Activated CD4-positive, CD25-positive, alpha-beta regulatory T cell treated with anti-CD3 and anti-CD28 coated beads, Interleukin-2, amount 50 U/mL, for 72 hours (primary cell): ENCODE measurements around the gene NFIA.

ENCODE experiments used
- DNase-seq: peaks from one replicate; pipeline ENCODE4 v3.0.0; 2021

Gene NFIA

DNA sequence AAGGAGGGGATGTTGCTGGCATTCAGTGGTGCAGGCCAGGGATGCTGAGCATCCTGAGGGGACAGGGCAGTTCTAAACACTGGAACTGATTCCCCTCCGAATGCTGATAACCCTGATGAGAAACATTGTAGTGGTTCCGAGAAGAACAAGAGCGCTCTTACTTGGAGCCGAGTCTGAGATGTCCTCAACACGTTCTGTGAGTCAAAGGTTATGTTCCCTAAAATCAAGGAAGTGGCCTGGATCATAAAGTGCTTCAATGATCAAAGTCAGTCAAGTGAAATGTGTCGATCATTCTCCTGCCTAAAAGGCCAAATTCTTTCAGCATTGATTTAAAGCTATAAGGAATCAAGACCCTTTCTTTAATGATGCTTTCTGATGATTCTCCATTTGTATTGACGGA is 234.1 kb downstream of the NFIA start:
- no peak for DNase-seq

- DNase-seq = no peak
Observed at GRCh38 chr1:61318319-61319125, 236.2 kb downstream of the NFIA start.

DNA sequence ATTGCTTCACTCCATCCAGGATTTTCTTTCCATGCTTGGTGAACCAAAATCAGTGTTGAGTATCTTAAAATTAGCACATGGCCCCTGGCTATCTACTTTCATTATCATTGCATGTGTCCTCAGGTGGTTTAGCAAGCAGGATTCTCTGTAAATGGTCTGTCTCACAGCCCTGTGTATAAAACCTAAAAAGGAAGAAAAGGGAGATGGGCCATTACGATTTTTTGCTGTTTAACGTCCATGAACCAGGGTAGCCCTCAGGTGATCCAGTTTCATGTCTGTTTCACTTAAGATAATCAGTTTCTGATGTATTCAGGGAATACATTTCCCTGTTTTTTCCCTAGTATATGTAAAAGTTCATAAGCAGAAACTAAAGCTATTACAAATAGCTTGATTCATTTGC is 238.2 kb downstream of the NFIA start:
- no peak for DNase-seq

DNA sequence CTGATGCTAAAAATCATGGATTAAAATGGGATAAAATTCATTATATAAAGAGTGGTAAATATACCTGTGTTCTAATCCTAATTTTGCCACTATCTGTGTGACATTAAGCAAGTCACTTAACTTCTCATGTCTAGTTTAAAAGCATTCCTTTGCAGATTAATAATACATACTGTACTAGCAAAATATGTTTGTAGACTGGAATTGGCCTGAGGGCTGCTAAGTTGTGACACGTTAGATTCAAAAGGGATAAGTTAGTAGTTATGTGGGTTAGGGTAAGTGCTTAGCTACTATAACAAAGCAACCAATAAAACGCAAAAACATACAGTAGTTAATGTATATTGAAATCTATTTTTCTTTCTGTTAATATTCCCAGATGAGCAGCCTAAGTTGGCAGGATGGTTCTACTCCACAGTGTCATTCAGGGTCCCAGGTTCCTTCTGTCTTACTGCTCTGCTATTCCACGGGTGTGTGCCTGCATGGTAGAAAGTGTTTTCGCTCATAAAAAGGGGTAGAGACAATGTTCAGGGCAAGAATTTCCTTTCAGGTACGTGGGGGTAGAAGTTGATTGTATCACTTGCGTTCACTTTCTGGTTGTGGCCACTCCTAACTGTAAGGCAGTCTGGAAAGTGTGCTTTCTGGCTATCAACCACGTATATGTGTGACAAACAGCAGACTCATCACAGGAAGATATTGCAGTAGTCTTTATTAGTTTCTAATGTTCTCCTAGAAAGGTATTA is 239.8 kb downstream of the NFIA start:
- DNase-seq = no peak

DNA sequence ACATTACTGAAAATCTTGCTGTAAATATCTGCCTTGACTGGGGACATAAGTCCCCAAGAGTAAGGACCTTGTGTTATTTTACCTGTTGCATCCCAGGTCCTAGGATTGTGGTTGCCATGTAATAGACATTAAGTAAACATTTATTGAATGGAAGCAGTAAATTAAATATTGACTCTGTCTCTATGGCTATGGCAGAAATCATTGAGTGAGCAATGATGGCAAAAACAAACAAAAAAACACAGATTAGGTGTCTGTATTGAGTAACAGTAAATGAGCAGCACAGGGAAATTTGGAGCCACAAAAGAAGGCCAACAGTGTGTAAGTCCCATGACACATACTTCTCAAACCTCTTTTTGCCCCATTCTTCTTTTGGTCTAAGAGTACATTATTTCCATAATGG is 240.4 kb downstream of the NFIA start:
- DNase-seq = no peak

DNA sequence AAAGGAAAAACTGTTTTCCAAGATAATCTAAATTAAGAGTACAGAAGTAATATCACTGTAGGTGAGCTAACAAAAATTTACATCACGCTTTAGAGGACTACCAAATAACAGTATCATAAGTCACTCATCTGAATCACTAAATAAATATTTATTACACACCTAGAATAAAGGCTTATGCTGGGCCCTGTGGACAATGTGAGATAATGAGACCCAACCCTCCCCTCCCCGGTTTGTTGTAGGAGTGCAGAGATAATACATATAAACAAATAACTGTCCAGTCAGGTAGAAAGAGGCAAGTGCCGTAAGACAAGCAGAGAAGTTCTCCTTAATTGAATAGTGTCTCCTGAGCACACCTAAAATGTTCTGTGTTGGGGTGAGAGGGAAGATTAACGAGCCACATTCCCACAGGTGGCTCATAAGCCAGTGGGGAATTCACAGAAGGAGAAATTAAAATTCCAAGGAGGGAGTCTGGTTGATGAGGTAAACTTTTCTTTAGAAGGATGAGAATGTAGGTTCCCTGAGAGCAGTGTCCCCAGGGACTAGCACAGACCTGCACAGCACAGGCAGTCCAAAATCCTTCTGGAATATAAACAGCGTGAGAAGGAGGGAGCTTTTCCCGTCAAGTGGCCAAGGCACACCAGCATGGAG is 241.4 kb downstream of the NFIA start:
- DNase-seq = no peak

DNA sequence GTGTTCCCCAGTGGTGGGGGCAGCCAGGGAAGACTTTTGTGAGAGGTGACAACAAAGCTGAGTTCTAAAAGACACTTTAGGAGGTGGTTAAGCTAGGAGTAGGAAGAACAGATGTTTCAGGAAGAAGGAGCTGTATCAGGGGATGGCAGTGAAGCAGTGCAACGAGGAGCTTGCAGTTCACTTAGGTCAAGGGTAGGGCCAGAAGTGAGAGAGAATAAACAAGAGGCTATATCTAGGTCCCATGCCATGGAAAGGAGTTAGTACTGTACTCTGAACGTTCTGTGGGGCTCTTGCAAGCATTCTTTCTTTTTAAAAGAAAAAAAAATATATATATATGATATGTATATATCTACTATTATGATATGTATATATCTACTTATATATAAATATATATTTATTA is 244.4 kb downstream of the NFIA start:
- DNase-seq = no peak

- no peak for DNase-seq
Observed at GRCh38 chr1:61327436-61327835, 245.1 kb downstream of the NFIA start.

DNA sequence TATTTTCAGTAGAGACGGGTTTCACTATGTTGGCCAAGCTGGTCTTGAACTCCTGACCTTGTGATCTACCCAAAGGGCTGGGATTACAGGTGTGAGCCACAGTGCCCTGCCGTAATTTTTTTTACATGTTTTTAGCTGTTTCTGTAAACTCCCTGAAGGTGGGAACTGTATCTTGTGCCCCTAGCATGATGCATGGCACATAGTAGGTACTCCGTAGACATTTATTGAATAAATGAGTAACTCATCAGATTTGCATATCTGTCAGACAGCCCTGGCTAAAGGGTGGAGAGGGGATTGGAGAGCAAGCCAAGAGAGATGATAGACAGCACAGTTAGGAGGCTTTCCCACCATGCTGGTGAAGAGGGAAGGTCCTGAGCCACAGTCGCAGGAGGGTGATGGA is 247.2 kb downstream of the NFIA start:
- DNase-seq = no peak

GRCh38 chr1:61330018-61330417 is 247.7 kb downstream of the NFIA start:
- no peak for DNase-seq

GRCh38 chr1:61330571-61330970 is 248.2 kb downstream of the NFIA start:
- no peak for DNase-seq

GRCh38 chr1:61332196-61332753 is 249.9 kb downstream of the NFIA start:
- no peak for DNase-seq

GRCh38 chr1:61332796-61333195 is 250.4 kb downstream of the NFIA start:
- DNase-seq = no peak

DNA sequence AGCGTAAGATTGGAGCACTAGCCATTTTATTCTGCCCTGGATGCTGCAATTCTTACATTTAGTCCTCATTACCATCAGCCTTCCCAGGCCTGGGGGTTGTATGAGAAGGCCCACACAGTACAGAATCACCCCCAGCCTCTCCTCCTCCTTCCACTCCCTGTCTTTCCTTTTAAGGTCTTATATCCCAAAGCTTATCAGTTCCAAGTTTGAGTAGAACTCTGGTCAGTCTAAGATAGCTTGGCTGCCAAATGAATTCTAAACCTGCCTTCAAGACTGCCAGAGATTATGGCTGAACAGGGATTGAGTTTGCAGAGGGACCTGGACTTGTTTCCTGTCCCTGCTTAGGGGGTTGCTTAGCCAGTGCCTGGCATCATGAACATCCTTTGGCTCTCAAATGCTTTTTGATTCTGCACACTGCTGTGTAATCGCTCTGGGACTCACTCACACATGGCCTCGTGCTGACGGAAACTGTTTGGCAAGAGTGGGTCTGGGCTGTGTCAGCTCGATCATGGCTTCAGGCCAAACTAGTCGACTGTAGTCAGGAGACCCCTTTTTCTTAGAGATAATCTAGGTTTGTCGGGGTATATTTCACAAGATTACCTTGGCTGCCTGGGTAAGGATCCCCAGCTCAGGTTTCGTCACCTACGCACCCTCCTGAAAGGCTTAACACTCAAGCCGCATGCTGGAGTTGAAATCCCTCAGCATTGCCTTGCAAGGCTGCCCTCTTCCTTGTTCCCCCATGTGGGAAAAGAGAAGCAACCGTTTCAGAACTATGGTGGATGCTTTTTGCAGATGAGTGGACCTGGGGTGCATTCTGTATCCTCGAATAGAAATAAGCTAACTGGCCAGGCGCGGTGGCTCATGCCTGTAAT is 252.6 kb downstream of the NFIA start:
- no peak for DNase-seq

GRCh38 chr1:61337037-61337436 is 254.7 kb downstream of the NFIA start:
- DNase-seq = no peak

- DNase-seq = no peak
Observed at GRCh38 chr1:61337441-61337951, 255.1 kb downstream of the NFIA start.

DNA sequence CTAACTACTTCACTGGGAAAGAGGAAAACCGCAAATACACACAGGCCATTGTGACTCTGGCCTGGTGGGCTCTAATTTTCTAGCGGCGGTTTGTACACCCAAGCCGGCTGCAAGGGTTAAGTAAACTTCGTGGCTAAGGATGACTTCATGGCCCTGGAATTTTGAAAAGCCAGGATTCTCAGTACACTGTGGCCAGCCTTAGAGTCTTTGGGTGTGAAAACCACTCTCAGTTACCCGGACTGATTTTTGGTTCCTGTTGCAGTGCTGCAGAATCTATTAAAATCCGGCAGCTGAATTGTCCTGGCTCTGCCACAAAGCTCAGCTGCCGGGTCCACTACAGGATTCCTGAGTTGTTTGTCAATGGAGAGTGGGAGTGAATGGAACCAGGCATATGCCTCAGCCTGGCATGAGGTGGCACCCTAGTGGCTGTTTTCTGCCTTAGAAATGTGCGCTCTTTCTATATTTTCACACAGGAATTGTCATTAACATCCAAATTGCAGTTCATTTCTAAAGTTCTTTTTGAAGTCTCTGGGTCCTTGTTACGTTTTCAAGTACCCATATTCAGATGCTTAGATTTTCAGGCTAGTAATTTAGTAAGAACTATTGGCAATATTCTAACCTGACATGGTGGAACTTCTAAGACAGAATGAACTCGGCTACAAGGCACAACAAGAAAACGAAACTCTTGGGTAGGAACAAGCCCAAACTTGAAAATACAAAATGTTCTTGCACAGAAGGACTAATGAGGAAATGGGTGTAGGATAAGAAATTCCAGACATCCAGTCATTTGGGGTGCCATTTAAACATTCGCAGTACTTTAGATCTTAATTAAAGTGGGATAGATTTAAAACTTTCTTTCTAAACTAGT is 255.9 kb downstream of the NFIA start:
- no peak for DNase-seq

DNA sequence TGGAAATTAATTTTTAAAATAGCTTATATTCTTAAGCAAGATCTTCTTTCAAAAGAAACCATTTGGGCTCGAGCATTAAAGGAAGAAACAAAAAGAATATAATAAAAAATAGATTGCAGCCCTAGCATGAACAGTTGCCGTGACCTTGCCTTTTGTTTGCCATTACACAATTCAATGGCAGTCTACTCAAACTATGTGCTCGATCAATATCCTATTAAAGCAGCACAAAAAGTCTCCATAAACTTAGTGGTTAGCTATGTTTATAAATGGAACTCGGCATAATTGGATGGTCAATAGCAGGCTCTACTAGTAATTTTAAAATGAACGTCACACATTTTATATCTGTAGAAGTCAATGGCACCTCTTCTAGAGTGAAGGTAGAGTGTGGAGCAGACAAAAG is 256.5 kb downstream of the NFIA start:
- DNase-seq = no peak

GRCh38 chr1:61341426-61341825 is 259.1 kb downstream of the NFIA start:
- DNase-seq = no peak

DNA sequence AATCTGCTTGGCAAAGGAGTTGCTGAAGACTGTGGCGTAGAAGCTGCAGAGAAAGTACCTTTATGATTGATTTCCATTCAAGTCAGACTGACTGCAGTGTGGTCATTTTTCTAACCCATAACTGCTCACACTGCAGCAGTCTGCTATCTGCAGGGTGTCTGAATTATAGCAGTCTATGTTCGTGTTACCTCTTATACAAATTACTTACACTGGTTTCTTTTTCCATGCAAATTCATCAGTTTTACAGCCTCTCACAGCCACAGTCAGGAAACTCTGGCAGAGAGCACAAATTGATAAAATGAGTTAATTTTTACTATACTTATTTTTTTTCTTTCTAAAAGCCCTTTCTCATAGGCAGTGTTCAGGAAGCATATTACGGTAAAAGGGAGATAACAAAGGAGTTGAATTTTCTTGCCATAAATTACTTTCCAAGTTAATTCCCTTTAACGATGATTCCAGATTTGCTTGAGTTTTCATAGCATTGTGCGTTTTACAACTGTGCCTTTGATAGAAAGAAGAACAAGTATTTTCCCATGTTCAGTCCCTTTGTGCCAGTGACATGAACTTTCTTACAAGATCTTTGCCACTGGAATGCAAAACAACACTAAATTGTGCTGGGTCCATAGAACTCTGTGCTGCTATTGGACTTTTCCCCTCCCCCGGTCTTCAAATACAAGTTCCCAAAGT is 261.5 kb downstream of the NFIA start:
- no peak for DNase-seq

DNA sequence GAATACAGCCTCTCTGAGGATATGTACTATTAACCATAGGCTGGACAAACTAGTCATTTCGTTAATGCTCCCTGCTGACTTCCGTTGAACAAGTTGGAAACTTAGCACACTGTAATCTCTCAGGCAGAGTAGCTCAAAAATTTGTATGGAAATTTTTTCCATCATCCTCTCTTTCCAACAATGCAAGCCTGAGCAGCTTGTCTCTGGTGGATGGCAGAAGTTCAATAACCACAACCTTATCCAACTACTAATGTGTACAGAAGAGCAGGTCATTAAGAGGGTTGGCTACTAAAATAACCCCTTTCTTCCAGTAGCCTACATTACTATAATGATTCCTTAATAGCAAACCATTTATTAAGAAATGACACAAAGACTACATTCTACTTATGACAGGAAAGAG is 262.3 kb downstream of the NFIA start:
- no peak for DNase-seq
